Muscle layer of colon (tissue), 2 donors: ENCODE results near the gene LINGO1.

Source experiments
- H3K27ac ChIP-seq: one replicate; pipeline ENCODE4 v1.7.0; 2013; ENCODE audit warnings: low read depth, mild to moderate bottlenecking, low read length, moderate library complexity
- H3K27me3 ChIP-seq, 2 donors: one replicate each; pipeline ENCODE4 v1.7.0; 2013; ENCODE audit warnings: low read length in 2 of 2, mild to moderate bottlenecking in 2 of 2; ENCODE audit not compliant: insufficient read depth in 2 of 2, control insufficient read depth in 1 of 2
- H3K36me3 ChIP-seq: one replicate; pipeline ENCODE4 v1.7.0; 2013; ENCODE audit warnings: mild to moderate bottlenecking, low read length; ENCODE audit not compliant: insufficient read depth
- H3K4me1 ChIP-seq: one replicate; pipeline ENCODE4 v1.7.0; 2013; ENCODE audit warnings: mild to moderate bottlenecking, low read length; ENCODE audit not compliant: insufficient read depth
- H3K4me3 ChIP-seq, 2 donors: one replicate each; pipeline ENCODE4 v1.7.0; 2013; ENCODE audit warnings: low read length in 2 of 2, low read depth in 1 of 2, mild to moderate bottlenecking in 1 of 2, moderate library complexity in 1 of 2
- H3K9ac ChIP-seq: one replicate; pipeline ENCODE4 v1.7.0; 2013; ENCODE audit warnings: low read length
- H3K9me3 ChIP-seq: one replicate; pipeline ENCODE4 v1.7.0; 2013; ENCODE audit warnings: mild to moderate bottlenecking, low read length
- donor health status: abdominal sarcoma.
- donor health status: Adenocarcinoma of cecum.

The LINGO1 gene

DNA sequence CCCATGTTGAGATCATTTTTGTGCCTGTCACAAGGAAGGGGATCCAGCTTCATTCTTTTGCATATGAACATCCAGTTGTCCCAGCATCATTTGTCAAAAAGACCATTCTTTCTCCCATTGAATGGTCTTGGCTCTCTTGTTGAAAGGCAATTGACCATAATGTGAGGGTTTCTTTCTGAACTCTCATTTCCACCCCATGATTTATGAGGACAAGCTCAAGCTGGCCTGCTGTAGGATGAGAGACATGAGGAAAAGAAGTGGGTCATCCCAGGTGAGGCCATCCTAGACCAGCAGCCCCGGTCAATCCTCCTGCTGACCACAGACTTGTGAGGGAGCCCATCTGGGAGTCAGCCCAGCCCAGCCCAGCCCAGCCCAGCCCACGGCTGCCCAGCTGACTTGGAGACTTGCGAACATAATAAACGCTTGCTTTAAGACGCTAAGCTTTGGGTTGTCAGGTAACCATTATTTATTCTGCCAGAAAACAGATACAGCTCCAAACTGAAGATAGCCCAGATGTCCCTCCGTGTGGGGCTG lies 69.0 kb downstream of the LINGO1 start:
- Histone ChIP-seq H3K4me1 (no peaks in the 10 kb centered on the region), H3K36me3 (no peaks in the 10 kb centered on the region), H3K27ac (no peak overlapping the region), H3K9ac (no peak overlapping the region), H3K27me3 (no peaks in the 10 kb centered on the region), H3K4me3 (no peak overlapping the region), H3K9me3 (no peaks in the 10 kb centered on the region)
